Fibroblast of skin of back (primary cell): ENCODE data around the gene TP63. TPM values are rescaled to one million over a fixed set of nuclear protein-coding genes. Genes with fewer than 3 reads are reported as not detected.
"Not testable (repeated sequence)": the region's sequence is repeated elsewhere in the genome, so short reads cannot be mapped to it uniquely, and the experiment has no call there.

Experiments used
- DNase-seq: peaks from one replicate; pipeline ENCODE4 v3.0.0-alpha.2; 2013
- polyA plus RNA-seq, 2 experiments: library from polyadenylated mRNA; unstranded; fragments of 120-200 nt; gene quantifications; one replicate each; pipeline ENCODE4 v1.2.1, GENCODE V29; 2013; ENCODE audit not compliant: insufficient read length in 2 of 2

Gene TP63
- polyA plus RNA-seq (2013, experiment 1 of 2; ENCODE audit: insufficient read length): not detected
- 0.07 TPM for polyA plus RNA-seq (2013, experiment 2 of 2; ENCODE audit: insufficient read length)

- no peak for DNase-seq
Observed at GRCh38 chr3:189631373-189631408, at the start of gene TP63. TP63 (plus strand) TSS chr3:189631389; CDS start chr3:189631516, 127 bp downstream.

GRCh38 chr3:189582179-189582578 is 49.0 kb upstream of the TP63 start:
- no peak for DNase-seq

GRCh38 chr3:189584645-189585044 is 46.5 kb upstream of the TP63 start:
- no peak for DNase-seq

GRCh38 chr3:189586941-189587663 is 44.1 kb upstream of the TP63 start:
- DNase-seq: no peak

GRCh38 chr3:189587664-189588040 is 43.5 kb upstream of the TP63 start:
- DNase-seq: peak; percentile 53

- DNase-seq: peak; percentile 63
Observed at GRCh38 chr3:189588070-189588469, 43.1 kb upstream of the TP63 start.

GRCh38 chr3:189588475-189589178 is 42.6 kb upstream of the TP63 start:
- peak; percentile 96 for DNase-seq

- no peak for DNase-seq
Observed at GRCh38 chr3:189589179-189589569, 42.0 kb upstream of the TP63 start.

GRCh38 chr3:189590223-189590622 is 41.0 kb upstream of the TP63 start:
- DNase-seq: no peak

GRCh38 chr3:189593581-189593980 is 37.6 kb upstream of the TP63 start:
- no peak for DNase-seq

- not testable (repeated sequence) for DNase-seq
Observed at GRCh38 chr3:189596078-189596979, 34.9 kb upstream of the TP63 start.

- no peak for DNase-seq
Observed at GRCh38 chr3:189597918-189598317, 33.3 kb upstream of the TP63 start.

- DNase-seq: no peak
Observed at GRCh38 chr3:189598530-189599225, 32.5 kb upstream of the TP63 start.

- no peak for DNase-seq
Observed at GRCh38 chr3:189602471-189602870, 28.7 kb upstream of the TP63 start.

GRCh38 chr3:189605717-189606116 is 25.5 kb upstream of the TP63 start:
- DNase-seq: no peak

GRCh38 chr3:189606774-189607173 is 24.4 kb upstream of the TP63 start:
- DNase-seq: no peak

GRCh38 chr3:189612641-189613040 is 18.5 kb upstream of the TP63 start:
- DNase-seq: not testable (repeated sequence)

- DNase-seq: no peak
Observed at GRCh38 chr3:189613122-189613521, 18.1 kb upstream of the TP63 start.

- DNase-seq: no peak
Observed at GRCh38 chr3:189621948-189622603, 9.1 kb upstream of the TP63 start.

GRCh38 chr3:189622629-189623028 is 8.6 kb upstream of the TP63 start:
- no peak for DNase-seq

- DNase-seq: no peak
Observed at GRCh38 chr3:189624130-189624529, 7.1 kb upstream of the TP63 start.

GRCh38 chr3:189625071-189625470 is 6.1 kb upstream of the TP63 start:
- DNase-seq: no peak

GRCh38 chr3:189625572-189625971 is 5.6 kb upstream of the TP63 start:
- no peak for DNase-seq
